ENCODE measurements around the gene CXCL14. TPM values are rescaled to one million over a fixed set of nuclear protein-coding genes. Genes with fewer than 3 reads are reported as not detected.
A peak's percentile ranks its signal among the peaks of the same experiment; 100 is the strongest.

Gene CXCL14
- total and polyA plus RNA-seq, 2 of the 4 experiments (the other 2 are of a cell fraction), result not detected

DNA sequence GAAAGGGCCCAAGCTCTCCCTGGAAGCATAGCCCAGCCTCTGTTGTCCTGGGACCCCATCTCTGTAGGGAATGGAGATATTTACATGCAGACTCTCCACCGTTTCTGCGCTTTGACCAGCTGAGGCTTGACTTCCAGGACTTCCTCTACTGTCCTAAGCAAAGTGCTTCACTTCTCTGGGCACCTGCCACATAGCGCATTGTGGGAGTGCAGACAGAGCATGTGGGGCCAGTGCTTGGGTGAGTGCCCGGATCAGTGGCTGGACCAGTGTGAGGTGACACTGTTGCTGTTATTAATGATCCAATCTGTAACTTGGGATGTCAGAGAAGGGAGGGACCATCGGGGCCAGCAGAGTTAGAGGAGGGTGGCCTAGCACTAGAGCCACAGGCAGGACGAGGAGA is 10.5 kb downstream of the CXCL14 start:
- H3K23ac ChIP-seq (ENCODE audit: low read depth, low read length), result no peak overlapping the region
- H3K27me3 ChIP-seq (ENCODE audit: control insufficient read depth, insufficient read depth, low read length), result peaks cover 22% of the 10 kb centered on the region
- ChIA-PET POLR2A (ENCODE audit: unreplicated experiment) (no interaction called here), CTCF (interaction anchor here (4.6 to 5.4 kb wide), 2 partner anchors 15 to 102 kb away, joined by 36 to 56 read pairs; no protein-coding TSS in a partner anchor)
- H3K79me1 ChIP-seq (ENCODE audit: low read depth in 1 of 2, low read length in 2 of 2), result no peaks in the 10 kb centered on the region
- DNase-seq, result no peak
- TF ChIP-seq MXI1 (IDR thresholded peaks at IDR 0.05; ENCODE audit: borderline replicate concordance, low read depth, low read length), result no peak
- TF ChIP-seq FOS (IDR thresholded peaks at IDR 0.05; ENCODE audit: low read depth, low read length), result no peak
- no peak for TF ChIP-seq NFE2L2 (IDR thresholded peaks at IDR 0.05; ENCODE audit: low read depth, low read length)
- TF ChIP-seq, protein P1, sequence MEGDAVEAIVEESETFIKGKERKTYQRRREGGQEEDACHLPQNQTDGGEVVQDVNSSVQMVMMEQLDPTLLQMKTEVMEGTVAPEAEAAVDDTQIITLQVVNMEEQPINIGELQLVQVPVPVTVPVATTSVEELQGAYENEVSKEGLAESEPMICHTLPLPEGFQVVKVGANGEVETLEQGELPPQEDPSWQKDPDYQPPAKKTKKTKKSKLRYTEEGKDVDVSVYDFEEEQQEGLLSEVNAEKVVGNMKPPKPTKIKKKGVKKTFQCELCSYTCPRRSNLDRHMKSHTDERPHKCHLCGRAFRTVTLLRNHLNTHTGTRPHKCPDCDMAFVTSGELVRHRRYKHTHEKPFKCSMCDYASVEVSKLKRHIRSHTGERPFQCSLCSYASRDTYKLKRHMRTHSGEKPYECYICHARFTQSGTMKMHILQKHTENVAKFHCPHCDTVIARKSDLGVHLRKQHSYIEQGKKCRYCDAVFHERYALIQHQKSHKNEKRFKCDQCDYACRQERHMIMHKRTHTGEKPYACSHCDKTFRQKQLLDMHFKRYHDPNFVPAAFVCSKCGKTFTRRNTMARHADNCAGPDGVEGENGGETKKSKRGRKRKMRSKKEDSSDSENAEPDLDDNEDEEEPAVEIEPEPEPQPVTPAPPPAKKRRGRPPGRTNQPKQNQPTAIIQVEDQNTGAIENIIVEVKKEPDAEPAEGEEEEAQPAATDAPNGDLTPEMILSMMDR (conservative IDR thresholded peaks at IDR 0.05; ENCODE audit: low read depth, low read length), result no peak
- no peak for TF ChIP-seq RCOR1 (IDR thresholded peaks at IDR 0.05; ENCODE audit: insufficient replicate concordance, low read length)
- TF ChIP-seq POLR2A (IDR thresholded peaks at IDR 0.05; ENCODE audit: low read depth, low read length), result no peak
- no peaks in the 10 kb centered on the region for H3K9me1 ChIP-seq (ENCODE audit: insufficient read depth, low read length)
- no peak overlapping the region for H2AK9ac ChIP-seq (replicated peaks; ENCODE audit: low read depth, low read length, poor library complexity)
- no TSS peak for BruUV-seq (replicated peaks)
- H4K8ac ChIP-seq (ENCODE audit: low read depth in 2 of 2, low read length in 2 of 2), result no peak overlapping the region
- dilution Hi-C loops (cut with HindIII; ENCODE audit: low sequenced_read_pairs, unreplicated experiment), result loop anchor here (25.0 kb wide), 1 partner anchor 106 kb away; the partner anchor contains the start of gene TIFAB
- H3K4me2 ChIP-seq (ENCODE audit: low read depth, low read length), result no peak overlapping the region
- intact Hi-C loops (cut with micrococcal nuclease), result loop anchor here (10.0 kb wide), 1 partner anchor 647 kb away; no protein-coding TSS in a partner anchor
- H2BK5ac ChIP-seq (ENCODE audit: low read depth, low read length, poor library complexity, severe bottlenecking), result no peak overlapping the region
- H2AFZ ChIP-seq (replicated peaks; ENCODE audit: low read length, poor library complexity), result peak overlapping the region; percentile 39
- H3K4me3 ChIP-seq (ENCODE audit: insufficient read depth, low read depth, low read length), result no peak overlapping the region
- no peak for ATAC-seq (ENCODE audit: low read depth)
- no peak overlapping the region for H3K4ac ChIP-seq (ENCODE audit: low read depth, low read length)
- H3K56ac ChIP-seq (ENCODE audit: extremely low read depth, insufficient read depth, low read length), result no peak overlapping the region
- no peak overlapping the region for H2AK5ac ChIP-seq (ENCODE audit: low read depth, low read length)
- no peak overlapping the region for H3K14ac ChIP-seq (replicated peaks; ENCODE audit: low read depth, low read length)
- H2BK15ac ChIP-seq (ENCODE audit: low read depth, low read length), result no peak overlapping the region
- no peaks in the 10 kb centered on the region for H3K36me3 ChIP-seq (ENCODE audit: control insufficient read depth, insufficient read depth, low read length)
- in situ Hi-C loops (cut with MboI; ENCODE audit: low sequenced_read_pairs), result loop anchor here (10.0 to 25.0 kb wide), 2 partner anchors 267 to 644 kb away; partner anchors contain the start of gene SLC25A48
- WGBS, 2 experiments (ENCODE audit: extremely low coverage in 2 of 2, insufficient read length in 1 of 2), result 54% methylated on average over 3 of the region's 6 CpGs; no CpG with 5 or more reads in 1 of the 2 experiments
- no peaks in the 10 kb centered on the region for H3K9me3 ChIP-seq (ENCODE audit: control insufficient read depth, insufficient read depth, low read length)
- H2BK20ac ChIP-seq (ENCODE audit: low read depth, low read length), result no peak overlapping the region
- H4K20me1 ChIP-seq (ENCODE audit: insufficient read depth, low read length), result no peaks in the 10 kb centered on the region
- H3K9ac ChIP-seq (ENCODE audit: low read depth, low read length), result no peak overlapping the region
- no peak overlapping the region for H2BK120ac ChIP-seq (ENCODE audit: low read depth, low read length)
- no peak overlapping the region for H3K18ac ChIP-seq (ENCODE audit: low read depth, low read length)
- no peak overlapping the region for H4K5ac ChIP-seq (ENCODE audit: low read depth, low read length)
- H4K91ac ChIP-seq (ENCODE audit: insufficient read depth, low read depth, low read length), result no peak overlapping the region
- H3K27ac ChIP-seq (ENCODE audit: insufficient read depth, low read length), result no peak overlapping the region
- H3K4me1 ChIP-seq (ENCODE audit: control insufficient read depth, insufficient read depth, low read length), result no peaks in the 10 kb centered on the region

Data from IMR-90 (cell line).